Common myeloid progenitor, CD34-positive (primary cell): ENCODE data around the gene SGMS1.

ENCODE experiments used
- CTCF ChIA-PET: fragments of 350-600 bp; sonication (Branson Sonifier 250); formaldehyde crosslinking; loops from one replicate; lab custom pipeline; 2021; ENCODE audit warnings: antibody characterized with exemption; lab: Charles Lee
- POLR2A ChIA-PET: fragments of 350-600 bp; sonication (Branson Sonifier 250); formaldehyde crosslinking; loops from one replicate; lab custom pipeline; 2021; ENCODE audit warnings: antibody characterized with exemption; lab: Charles Lee
- DNase-seq, 3 donors: peaks; one replicate each; pipeline versions ENCODE4 v3.0.0 to v3.0.0-alpha.2; 2013
- H3K27ac ChIP-seq, 2 experiments: 1 replicate in 1 of 2; 2 replicates in 1 of 2; pipeline ENCODE4 v1.7.0; 2013; ENCODE audit warnings: inconsistent platforms in 2 of 2, low read length in 2 of 2, mild to moderate bottlenecking in 2 of 2, low read depth in 1 of 2, moderate library complexity in 1 of 2; ENCODE audit not compliant: severe bottlenecking in 2 of 2, insufficient read depth in 1 of 2, poor library complexity in 1 of 2
- H3K27me3 ChIP-seq, 5 experiments: replicated peaks in 2 of 5; 1 replicate in 3 of 5; 2 replicates in 2 of 5; pipeline versions ENCODE4 v1.6.1 to v1.7.0; 2013; ENCODE audit warnings: low read length in 4 of 5, mild to moderate bottlenecking in 2 of 5, moderate library complexity in 2 of 5, inconsistent platforms in 1 of 5; ENCODE audit not compliant: insufficient read depth in 5 of 5, control insufficient read depth in 4 of 5
- H3K36me3 ChIP-seq, 4 experiments: 1 replicate in 2 of 4; 2 replicates in 2 of 4; pipeline versions ENCODE4 v1.6.1 to v1.7.0; 2013; ENCODE audit warnings: low read length in 3 of 4, control low read depth in 1 of 4, mild to moderate bottlenecking in 1 of 4; ENCODE audit not compliant: control insufficient read depth in 4 of 4, insufficient read depth in 4 of 4
- H3K4me1 ChIP-seq, 4 experiments: 1 replicate in 3 of 4; 2 replicates in 1 of 4; pipeline versions ENCODE4 v1.6.1 to v1.7.1; 2013; ENCODE audit warnings: low read length in 3 of 4, mild to moderate bottlenecking in 3 of 4, control low read depth in 1 of 4, inconsistent platforms in 1 of 4, moderate library complexity in 1 of 4; ENCODE audit not compliant: control insufficient read depth in 4 of 4, insufficient read depth in 4 of 4; ENCODE audit errors: control extremely low read depth in 1 of 4
- H3K4me3 ChIP-seq, 7 experiments: 1 replicate in 4 of 7; 2 replicates in 3 of 7; pipeline versions ENCODE4 v1.5.1 to v1.7.0; 2013; ENCODE audit warnings: mild to moderate bottlenecking in 7 of 7, low read length in 6 of 7, moderate library complexity in 6 of 7, inconsistent platforms in 2 of 7, low read depth in 2 of 7, control low read depth in 1 of 7; ENCODE audit not compliant: insufficient read depth in 4 of 7, control insufficient read depth in 1 of 7; ENCODE audit errors: extremely low read depth in 1 of 7
- H3K9me3 ChIP-seq, 5 experiments: 1 replicate in 4 of 5; 2 replicates in 1 of 5; pipeline versions ENCODE4 v1.6.1 to v1.7.1; 2013; ENCODE audit warnings: low read length in 4 of 5, mild to moderate bottlenecking in 2 of 5, inconsistent platforms in 1 of 5, low read depth in 1 of 5, moderate library complexity in 1 of 5; ENCODE audit not compliant: control insufficient read depth in 4 of 5, insufficient read depth in 2 of 5; ENCODE audit errors: control extremely low read depth in 1 of 5
- WGBS: methylation state at CpG from one replicate; pipeline ENCODE4 v1.1.5; 2013; ENCODE audit not compliant: insufficient coverage; 5-methylcytosine and 5-hydroxymethylcytosine counted together

SGMS1 gene

GRCh38 chr10:50563906-50564305, 59.9 kb downstream of the SGMS1 start:
- no peak for DNase-seq
- Histone ChIP-seq H3K4me1 (no peaks in the 10 kb centered on the region), H3K27ac (no peak overlapping the region), H3K4me3 (no peak overlapping the region), H3K27me3 (no peaks in the 10 kb centered on the region), H3K9me3 (no peaks in the 10 kb centered on the region), H3K36me3 (no peaks in the 10 kb centered on the region)
- 100% methylated on average over 1 of the region's 5 CpGs for WGBS
- POLR2A ChIA-PET: interaction anchor here (0.7 kb wide), 1 partner anchor 223 kb away, joined by 3 read pairs; no protein-coding TSS in a partner anchor
- CTCF ChIA-PET: interaction anchor here (0.8 to 1.4 kb wide), 2 partner anchors 61 to 90 kb away, joined by 3 read pairs; no protein-coding TSS in a partner anchor

DNA sequence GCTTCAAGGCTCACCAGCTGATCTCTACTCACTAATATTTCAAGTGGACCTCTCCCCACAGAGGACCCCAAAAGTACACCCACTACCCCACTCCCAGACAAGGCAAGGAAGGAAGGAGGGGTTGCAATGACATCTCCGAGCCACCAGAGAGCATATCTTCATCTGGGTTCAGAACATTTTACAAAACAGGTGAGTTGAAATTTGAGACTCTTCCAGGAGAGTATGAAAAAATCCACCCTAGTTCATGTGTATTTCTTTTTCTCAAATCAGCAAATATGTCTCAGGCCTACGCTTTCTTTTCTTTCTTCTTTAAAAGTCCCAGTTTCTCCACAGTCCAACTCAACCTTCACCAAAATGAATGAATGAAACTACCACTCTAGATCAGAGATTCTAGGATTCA, 61.9 kb downstream of the SGMS1 start:
- CTCF ChIA-PET: interaction anchor here (0.6 to 2.9 kb wide), 13 partner anchors 11 to 178 kb away, joined by 3 to 20 read pairs (median 3); partner anchors contain the start of gene ASAH2B
- Histone ChIP-seq H3K9me3 (no peaks in the 10 kb centered on the region), H3K36me3 (no peaks in the 10 kb centered on the region), H3K4me3 (no peak overlapping the region), H3K4me1 (no peaks in the 10 kb centered on the region), H3K27me3 (no peaks in the 10 kb centered on the region), H3K27ac (no peak overlapping the region)
- 83% methylated on average over 1 of the region's 2 CpGs for WGBS
- POLR2A ChIA-PET: no interaction called here
- DNase-seq: peak in 2 of 3 donors; percentile 25 to 34

GRCh38 chr10:50561266-50561665, 62.5 kb downstream of the SGMS1 start:
- Histone ChIP-seq H3K36me3 (peaks cover 0 to 1% (median 0%) of the 10 kb centered on the region in 4 experiments), H3K27me3 (no peaks in the 10 kb centered on the region), H3K27ac (no peak overlapping the region), H3K4me1 (no peaks in the 10 kb centered on the region), H3K4me3 (no peak overlapping the region), H3K9me3 (no peaks in the 10 kb centered on the region)
- WGBS: 93% methylated on average over 3 of the region's 5 CpGs
- DNase-seq: no peak
- ChIA-PET POLR2A (no interaction called here), CTCF (interaction anchor here (0.6 to 2.9 kb wide), 14 partner anchors 11 to 179 kb away, joined by 3 to 20 read pairs (median 3); partner anchors contain the start of gene ASAH2B)

DNA sequence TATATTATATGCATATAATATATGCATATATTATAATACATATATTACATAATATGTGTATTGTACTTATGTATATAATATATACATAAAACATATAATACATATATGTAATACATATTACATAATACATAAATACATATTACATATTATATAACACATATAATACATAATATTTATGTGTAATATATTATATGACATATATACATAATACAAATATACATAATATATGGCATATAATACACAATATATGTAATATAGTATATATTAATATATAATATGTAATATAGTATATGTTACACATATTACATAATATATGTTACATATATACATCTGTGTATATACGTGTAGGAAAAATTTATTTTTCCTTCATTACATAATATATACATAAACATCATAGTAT, 63.4 kb downstream of the SGMS1 start:
- H3K4me3 ChIP-seq: no peak overlapping the region
- H3K9me3 ChIP-seq: no peaks in the 10 kb centered on the region
- no peak overlapping the region for H3K27ac ChIP-seq
- no peak for DNase-seq
- H3K4me1 ChIP-seq: no peaks in the 10 kb centered on the region
- peaks cover 0 to 2% (median 0%) of the 10 kb centered on the region in 4 experiments for H3K36me3 ChIP-seq
- WGBS: no CpG with 5 or more reads among the region's 1 CpG
- H3K27me3 ChIP-seq: no peaks in the 10 kb centered on the region
- POLR2A ChIA-PET: no interaction called here
- CTCF ChIA-PET: no interaction called here

GRCh38 chr10:50558371-50558770, 65.4 kb downstream of the SGMS1 start:
- Histone ChIP-seq H3K4me3 (no peak overlapping the region), H3K36me3 (peaks cover 0 to 2% (median 0%) of the 10 kb centered on the region in 4 experiments), H3K9me3 (no peaks in the 10 kb centered on the region), H3K4me1 (no peaks in the 10 kb centered on the region), H3K27ac (no peak overlapping the region), H3K27me3 (no peaks in the 10 kb centered on the region)
- no peak for DNase-seq
- CTCF ChIA-PET: interaction anchor here (1.1 to 1.3 kb wide), 3 partner anchors 55 to 152 kb away, joined by 3 to 4 read pairs (median 3); no protein-coding TSS in a partner anchor
- 100% methylated on average over 5 of the region's 5 CpGs for WGBS
- POLR2A ChIA-PET: no interaction called here

DNA sequence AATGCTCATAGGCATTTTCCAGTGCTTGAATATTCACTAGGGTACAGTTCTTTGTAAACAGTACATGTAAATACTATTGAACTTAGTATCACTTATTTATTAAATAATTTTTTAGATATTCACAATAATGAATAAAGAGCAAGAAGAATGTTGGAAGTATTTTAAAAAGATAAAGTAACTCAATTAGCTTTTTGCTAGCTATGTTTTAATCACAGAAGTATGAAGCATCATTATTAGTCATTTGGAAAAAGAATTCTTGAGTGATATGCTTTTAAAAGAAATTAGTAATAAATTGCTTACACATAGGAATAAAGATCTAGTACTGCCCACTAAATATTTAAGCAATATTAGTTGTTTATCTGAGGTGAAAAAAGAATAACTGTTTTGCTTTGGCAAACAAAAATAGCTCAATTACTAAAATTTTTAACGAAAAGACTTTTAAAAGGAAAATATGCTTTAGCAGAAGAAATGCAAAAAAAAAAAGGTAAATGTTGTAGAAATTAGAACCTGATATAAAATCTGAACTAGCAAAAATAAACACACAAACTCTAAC, 66.5 kb downstream of the SGMS1 start:
- Histone ChIP-seq H3K4me1 (no peaks in the 10 kb centered on the region), H3K4me3 (no peak overlapping the region), H3K27ac (no peak overlapping the region), H3K9me3 (no peaks in the 10 kb centered on the region), H3K36me3 (peaks cover 0 to 2% (median 0%) of the 10 kb centered on the region in 4 experiments), H3K27me3 (no peaks in the 10 kb centered on the region)
- POLR2A ChIA-PET: no interaction called here
- no CpG with 5 or more reads among the region's 1 CpG for WGBS
- CTCF ChIA-PET: interaction anchor here (1.4 kb wide), 1 partner anchor 64 kb away, joined by 3 read pairs; no protein-coding TSS in a partner anchor
- DNase-seq: no peak
